Lung (tissue), 12 donors: Measurements from ENCODE around the gene MFSD2B. TPM values are rescaled to one million over a fixed set of nuclear protein-coding genes. Genes with fewer than 3 reads are reported as not detected.
"Not testable (repeated sequence)": the region's sequence is repeated elsewhere in the genome, so short reads cannot be mapped to it uniquely, and the experiment has no call there.

Experiments
- ATAC-seq: fragments of 200-7000 bp; cut with Tn5 transposase; one replicate; pipeline ENCODE4 v1.9.1; 2020; ENCODE audit warnings: moderate number of reproducible peaks; ENCODE audit not compliant: insufficient read depth, low FRiP score
- DNase-seq, 3 donors: peaks; one replicate each; pipeline ENCODE4 v3.0.0-alpha.2; 2013 to 2017
- H3K27ac ChIP-seq, 2 donors: one replicate each; pipeline ENCODE4 v1.5.1; 2013; ENCODE audit warnings: mild to moderate bottlenecking in 2 of 2, moderate library complexity in 2 of 2, control low read depth in 1 of 2, inconsistent platforms in 1 of 2, low read depth in 1 of 2, low read length in 1 of 2
- H3K27me3 ChIP-seq, 3 donors: one replicate each; pipeline ENCODE4 v1.5.1; 2013; ENCODE audit warnings: low read length in 2 of 3; ENCODE audit not compliant: control insufficient read depth in 3 of 3, insufficient read depth in 3 of 3
- H3K36me3 ChIP-seq, 4 donors: one replicate each; pipeline ENCODE4 v1.5.1; 2013; ENCODE audit warnings: low read length in 4 of 4, mild to moderate bottlenecking in 1 of 4, moderate library complexity in 1 of 4; ENCODE audit not compliant: control insufficient read depth in 4 of 4, insufficient read depth in 4 of 4
- H3K4me1 ChIP-seq, 5 donors: one replicate each; pipeline ENCODE4 v1.5.1; 2013; ENCODE audit warnings: low read length in 5 of 5, mild to moderate bottlenecking in 2 of 5, moderate library complexity in 1 of 5; ENCODE audit not compliant: control insufficient read depth in 5 of 5, insufficient read depth in 5 of 5
- H3K4me3 ChIP-seq: one replicate; pipeline ENCODE4 v1.5.1; 2013; ENCODE audit warnings: mild to moderate bottlenecking, control low read depth, moderate library complexity
- H3K9ac ChIP-seq, 2 donors: one replicate each; pipeline ENCODE4 v1.5.1; 2013; ENCODE audit warnings: low read length in 2 of 2, control low read depth in 1 of 2; ENCODE audit not compliant: insufficient read depth in 1 of 2
- H3K9me3 ChIP-seq, 4 donors: one replicate each; pipeline ENCODE4 v1.5.1; 2013; ENCODE audit warnings: low read length in 3 of 4, mild to moderate bottlenecking in 1 of 4, moderate library complexity in 1 of 4; ENCODE audit not compliant: control insufficient read depth in 4 of 4, insufficient read depth in 3 of 4
- WGBS, 2 donors: extraction: QIAGEN DNeasy Blood & Tissue Kit; methylation state at CpG; one replicate each; pipeline ENCODE4 v1.1.7; 2013; 5-methylcytosine and 5-hydroxymethylcytosine counted together
- polyA plus RNA-seq, 2 donors: library from polyadenylated mRNA; stranded (reverse); fragments of 200-250 nt; gene quantifications; one replicate each; pipeline ENCODE4 v1.2.1, GENCODE V29; 2013
- total RNA-seq, 2 donors: library from RNA; depleted of rRNA in 1 of 2; stranded (reverse); fragments of >200 nt in 1 of 2; gene quantifications; one replicate each; pipeline ENCODE4 v1.2.1, GENCODE V29; 2014 to 2021
- TF ChIP-seq, protein P1 (sequence below): IDR thresholded peaks from 2 replicates; pipeline ENCODE4 v1.5.1; 2012; ENCODE audit warnings: mild to moderate bottlenecking; ENCODE audit errors: control extremely low read depth, extremely low read depth
- donor health status: control.
- donor health status: control.
- donor health status: Bipolar disorder and iron deficiency.
- donor health status: healthy.
- donor health status: DM: yes; HTN: yes; CAD: no.

MFSD2B gene
- total and polyA plus RNA-seq, 4 donors, result 0.18 to 2.3 (median 0.74) TPM

DNA sequence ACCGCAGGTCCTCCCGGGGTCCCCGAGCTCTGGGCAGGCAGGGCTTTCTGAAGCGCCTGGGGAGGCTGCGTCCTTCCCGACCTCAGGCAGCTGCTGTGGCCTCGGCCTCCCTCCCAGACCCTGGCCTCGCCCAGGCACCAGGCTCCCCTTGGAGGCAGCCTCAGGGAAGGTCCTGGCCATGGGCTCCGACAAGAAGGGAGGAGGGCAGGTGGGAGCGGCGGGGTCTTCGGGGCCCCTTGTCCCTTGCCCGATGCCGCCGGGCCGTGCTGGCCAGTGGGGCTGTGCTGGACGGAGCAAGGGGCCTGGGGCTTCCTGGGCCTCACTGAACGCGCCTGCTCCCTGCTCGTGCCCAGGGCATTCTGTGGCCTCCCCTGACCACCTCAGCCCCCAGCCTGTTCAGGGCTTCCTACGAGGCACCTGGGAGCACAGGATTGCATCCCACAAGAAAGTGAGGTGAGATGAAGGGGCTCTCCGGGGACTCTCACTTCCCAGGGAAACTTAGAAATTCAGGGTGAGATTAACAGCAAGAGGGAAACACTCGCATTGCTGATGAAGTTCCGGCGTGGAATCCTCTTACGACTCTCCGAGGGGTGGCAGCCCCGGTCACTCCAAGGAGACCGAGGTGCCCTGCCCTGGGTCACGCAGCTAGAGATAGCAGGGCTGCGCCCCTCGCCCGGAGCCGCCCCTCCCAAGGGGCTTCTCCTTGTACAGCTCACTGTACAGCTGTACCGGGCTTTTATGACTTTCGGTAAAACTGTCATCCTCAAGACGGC, 778 bp downstream of the MFSD2B start:
- peaks cover 0 to 13% (median 0%) of the 10 kb centered on the region in 5 donors for H3K4me1 ChIP-seq
- no peak for ATAC-seq
- H3K4me3 ChIP-seq, result no peak overlapping the region
- DNase-seq, result no peak
- TF ChIP-seq, protein P1, sequence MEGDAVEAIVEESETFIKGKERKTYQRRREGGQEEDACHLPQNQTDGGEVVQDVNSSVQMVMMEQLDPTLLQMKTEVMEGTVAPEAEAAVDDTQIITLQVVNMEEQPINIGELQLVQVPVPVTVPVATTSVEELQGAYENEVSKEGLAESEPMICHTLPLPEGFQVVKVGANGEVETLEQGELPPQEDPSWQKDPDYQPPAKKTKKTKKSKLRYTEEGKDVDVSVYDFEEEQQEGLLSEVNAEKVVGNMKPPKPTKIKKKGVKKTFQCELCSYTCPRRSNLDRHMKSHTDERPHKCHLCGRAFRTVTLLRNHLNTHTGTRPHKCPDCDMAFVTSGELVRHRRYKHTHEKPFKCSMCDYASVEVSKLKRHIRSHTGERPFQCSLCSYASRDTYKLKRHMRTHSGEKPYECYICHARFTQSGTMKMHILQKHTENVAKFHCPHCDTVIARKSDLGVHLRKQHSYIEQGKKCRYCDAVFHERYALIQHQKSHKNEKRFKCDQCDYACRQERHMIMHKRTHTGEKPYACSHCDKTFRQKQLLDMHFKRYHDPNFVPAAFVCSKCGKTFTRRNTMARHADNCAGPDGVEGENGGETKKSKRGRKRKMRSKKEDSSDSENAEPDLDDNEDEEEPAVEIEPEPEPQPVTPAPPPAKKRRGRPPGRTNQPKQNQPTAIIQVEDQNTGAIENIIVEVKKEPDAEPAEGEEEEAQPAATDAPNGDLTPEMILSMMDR, result no peak
- H3K27ac ChIP-seq, result no peak overlapping the region
- WGBS, 2 donors, result 54 to 61% methylated on average over 32 to 37 of the region's 37 CpGs
- no peak overlapping the region for H3K9ac ChIP-seq
- H3K27me3 ChIP-seq, result peaks cover 0 to 21% (median 7%) of the 10 kb centered on the region in 3 donors
- no peaks in the 10 kb centered on the region for H3K36me3 ChIP-seq
- H3K9me3 ChIP-seq, result peaks cover 0 to 7% (median 0%) of the 10 kb centered on the region in 4 donors

DNA sequence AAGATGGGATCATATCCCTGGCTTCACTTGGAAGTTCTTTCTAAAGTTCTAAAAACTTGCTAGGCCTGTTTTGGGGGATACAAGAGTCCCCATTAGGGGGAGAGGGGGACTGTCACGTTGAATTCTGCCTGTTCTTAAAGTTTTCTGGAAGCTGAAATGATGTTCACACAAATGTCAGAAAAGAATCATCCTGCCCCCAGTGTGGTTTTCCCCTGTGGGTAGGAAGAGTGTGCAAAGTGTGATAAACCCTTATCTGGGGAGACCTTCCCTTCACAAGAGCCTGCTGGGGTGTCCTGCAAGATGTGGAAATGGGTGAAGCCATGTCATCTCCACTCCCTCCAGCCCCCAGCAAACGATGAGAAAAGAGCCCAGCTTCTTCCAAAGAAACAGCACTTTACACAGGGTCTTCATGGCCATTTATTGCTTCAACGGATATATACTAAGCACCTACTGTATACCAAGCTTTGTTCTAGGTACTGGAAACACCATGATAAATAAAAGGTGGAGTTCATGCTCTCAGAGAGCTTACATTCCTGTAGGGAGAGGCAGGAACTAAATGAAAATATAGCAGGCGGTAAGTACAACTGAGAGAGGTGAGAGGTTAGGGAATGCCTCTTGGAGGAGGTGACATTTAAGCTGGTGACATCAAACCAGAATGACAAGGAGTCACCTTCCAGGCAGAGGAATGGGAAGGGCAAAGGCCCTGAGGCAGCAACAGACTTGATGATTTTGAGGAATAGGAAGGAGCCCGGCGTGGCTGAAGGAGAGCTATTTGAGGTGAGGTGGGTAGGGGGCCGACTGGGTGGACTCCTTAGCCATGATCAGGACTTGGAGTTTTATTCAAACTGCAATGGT, 1.6 kb downstream of the MFSD2B start:
- H3K9me3 ChIP-seq, result peaks cover 0 to 7% (median 0%) of the 10 kb centered on the region in 4 donors
- H3K27me3 ChIP-seq, result peaks cover 0 to 21% (median 7%) of the 10 kb centered on the region in 3 donors
- ATAC-seq, result no peak
- TF ChIP-seq, protein P1, result no peak
- no peak overlapping the region for H3K9ac ChIP-seq
- 58 to 75% methylated on average over 7 of the region's 7 CpGs for WGBS, 2 donors
- no peaks in the 10 kb centered on the region for H3K36me3 ChIP-seq
- H3K4me3 ChIP-seq, result no peak overlapping the region
- H3K4me1 ChIP-seq, result peaks cover 0 to 13% (median 0%) of the 10 kb centered on the region in 5 donors
- no peak overlapping the region for H3K27ac ChIP-seq
- no peak for DNase-seq

- no peak for ATAC-seq
- Histone ChIP-seq H3K27me3 (peaks cover 0 to 21% (median 7%) of the 10 kb centered on the region in 3 donors), H3K4me1 (peaks cover 0 to 13% (median 0%) of the 10 kb centered on the region in 5 donors), H3K4me3 (no peak overlapping the region), H3K9ac (no peak overlapping the region), H3K9me3 (peaks cover 0 to 7% (median 0%) of the 10 kb centered on the region in 4 donors), H3K27ac (no peak overlapping the region), H3K36me3 (no peaks in the 10 kb centered on the region)
- WGBS, 2 donors, result 65 to 79% methylated on average over 9 of the region's 9 CpGs
- TF ChIP-seq, protein P1, result no peak
- DNase-seq, result no peak
Measured at GRCh38 chr2:24012521-24013188, 2.8 kb downstream of the MFSD2B start.

DNA sequence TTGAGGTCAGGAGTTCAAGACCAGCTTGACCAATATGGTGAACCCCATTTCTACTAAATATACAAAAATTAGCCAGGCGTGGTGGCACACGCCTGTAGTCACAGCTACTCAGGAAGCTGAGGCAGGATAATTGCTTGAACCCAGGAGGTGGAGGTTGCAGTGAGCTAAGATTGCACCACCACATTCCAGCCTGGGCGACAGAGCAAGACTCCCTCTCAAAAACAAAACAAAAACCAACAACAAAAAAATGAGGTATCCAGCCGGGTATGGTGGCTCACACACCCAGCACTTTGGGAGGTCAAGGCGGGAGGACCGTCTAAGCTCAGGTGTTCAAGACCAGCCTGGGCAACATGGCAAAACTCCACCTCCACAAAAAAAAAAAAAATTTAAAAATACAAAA, 5.0 kb downstream of the MFSD2B start:
- WGBS, 2 donors, result 86 to 89% methylated on average over 6 of the region's 6 CpGs

More for the DNA sequence above, 5.0 kb downstream of the MFSD2B start:
- H3K9ac ChIP-seq, H3K4me1 ChIP-seq, ATAC-seq, H3K9me3 ChIP-seq, H3K4me3 ChIP-seq, DNase-seq, H3K27ac ChIP-seq, H3K36me3 ChIP-seq: not testable (repeated sequence)
- peaks cover 0 to 13% (median 0%) of the 10 kb centered on the region in 3 donors for H3K27me3 ChIP-seq
